Astrocyte of the spinal cord (primary cell): ENCODE data around the gene PIGQ.

Experiments used
- DNase-seq: peaks from one replicate; pipeline ENCODE4 v3.0.0; 2011; ENCODE audit warnings: low read depth, low spot score
- H3K4me3 ChIP-seq: 2 replicates; pipeline ENCODE4 v1.5.1; 2011; ENCODE audit warnings: low read depth, mild to moderate bottlenecking, low read length, moderate library complexity
- in situ Hi-C: cut with HindIII; loops from 2 replicates; pipeline ENCODE4 v1.10.0; 2017; ENCODE audit warnings: low sequenced_read_pairs
- TF ChIP-seq, protein P1 (sequence below): IDR thresholded peaks from 2 replicates; pipeline ENCODE4 v1.5.1; 2012; ENCODE audit warnings: low read depth, mild to moderate bottlenecking, low read length, inconsistent platforms

The PIGQ gene

DNA sequence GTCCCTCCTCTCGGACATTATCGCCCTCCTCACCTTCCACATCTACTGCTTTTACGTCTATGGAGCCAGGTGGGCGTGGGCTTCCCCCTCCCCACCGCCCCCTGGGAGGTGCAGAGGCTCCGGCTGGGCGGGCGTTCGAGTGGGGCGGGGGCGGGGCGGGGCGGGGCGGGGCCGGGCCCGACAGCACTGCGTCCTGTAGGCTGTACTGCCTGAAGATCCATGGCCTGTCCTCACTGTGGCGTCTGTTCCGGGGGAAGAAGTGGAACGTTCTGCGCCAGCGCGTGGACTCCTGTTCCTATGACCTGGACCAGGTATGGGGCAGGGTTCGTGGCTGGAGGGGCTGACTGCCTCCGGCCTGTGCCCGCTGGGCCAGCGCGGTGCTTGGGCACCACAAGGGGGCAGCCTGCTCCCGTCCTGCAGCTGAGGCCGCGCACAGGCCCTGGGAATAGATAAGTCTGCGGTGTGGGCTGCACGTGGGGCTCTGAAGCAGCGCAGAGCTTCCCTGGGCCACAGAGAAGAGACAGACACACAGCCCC, 9.2 kb downstream of the PIGQ start:
- TF ChIP-seq, protein P1, sequence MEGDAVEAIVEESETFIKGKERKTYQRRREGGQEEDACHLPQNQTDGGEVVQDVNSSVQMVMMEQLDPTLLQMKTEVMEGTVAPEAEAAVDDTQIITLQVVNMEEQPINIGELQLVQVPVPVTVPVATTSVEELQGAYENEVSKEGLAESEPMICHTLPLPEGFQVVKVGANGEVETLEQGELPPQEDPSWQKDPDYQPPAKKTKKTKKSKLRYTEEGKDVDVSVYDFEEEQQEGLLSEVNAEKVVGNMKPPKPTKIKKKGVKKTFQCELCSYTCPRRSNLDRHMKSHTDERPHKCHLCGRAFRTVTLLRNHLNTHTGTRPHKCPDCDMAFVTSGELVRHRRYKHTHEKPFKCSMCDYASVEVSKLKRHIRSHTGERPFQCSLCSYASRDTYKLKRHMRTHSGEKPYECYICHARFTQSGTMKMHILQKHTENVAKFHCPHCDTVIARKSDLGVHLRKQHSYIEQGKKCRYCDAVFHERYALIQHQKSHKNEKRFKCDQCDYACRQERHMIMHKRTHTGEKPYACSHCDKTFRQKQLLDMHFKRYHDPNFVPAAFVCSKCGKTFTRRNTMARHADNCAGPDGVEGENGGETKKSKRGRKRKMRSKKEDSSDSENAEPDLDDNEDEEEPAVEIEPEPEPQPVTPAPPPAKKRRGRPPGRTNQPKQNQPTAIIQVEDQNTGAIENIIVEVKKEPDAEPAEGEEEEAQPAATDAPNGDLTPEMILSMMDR = peak; percentile 92
- peak; percentile 71 for DNase-seq
- in situ Hi-C loops = no loop called here
- no peak overlapping the region for H3K4me3 ChIP-seq

DNA sequence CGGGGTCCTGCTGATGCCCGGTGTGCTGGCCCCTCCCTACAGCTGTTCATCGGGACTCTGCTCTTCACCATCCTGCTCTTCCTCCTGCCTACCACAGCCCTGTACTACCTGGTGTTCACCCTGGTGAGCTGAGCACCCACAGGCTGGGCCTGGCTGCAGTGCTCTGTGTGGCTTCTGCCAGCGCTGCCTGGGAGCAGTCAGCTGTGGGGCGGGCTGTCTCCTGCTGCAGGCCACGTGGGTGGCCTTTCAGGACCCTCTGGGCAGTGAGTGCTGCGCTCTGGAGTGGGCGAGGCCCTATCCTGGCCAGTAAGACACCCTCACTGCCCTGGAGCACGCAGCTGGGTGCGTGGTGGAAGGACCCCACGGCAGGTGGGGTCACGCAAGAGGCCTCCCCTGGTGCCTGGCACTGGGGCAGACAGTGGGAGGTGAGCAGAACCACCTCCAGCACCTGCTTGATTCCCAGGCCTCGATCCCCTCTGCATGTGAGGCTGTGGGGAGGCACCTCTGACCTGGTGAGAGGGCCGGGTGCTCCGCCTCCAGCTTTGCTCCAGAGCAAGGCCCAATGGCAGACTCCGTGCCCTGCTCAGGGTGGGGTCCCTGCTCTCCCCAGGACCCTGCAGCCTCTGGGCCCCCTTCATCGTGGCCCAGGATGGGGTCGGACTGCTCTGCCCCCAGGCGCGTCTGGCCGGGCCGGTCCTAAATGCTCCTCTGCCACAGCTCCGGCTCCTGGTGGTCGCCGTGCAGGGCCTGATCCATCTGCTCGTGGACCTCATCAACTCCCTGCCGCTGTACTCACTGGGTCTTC, 10.6 kb downstream of the PIGQ start:
- H3K4me3 ChIP-seq = no peak overlapping the region
- no peak for DNase-seq
- in situ Hi-C loops = no loop called here
- TF ChIP-seq, protein P1 = no peak

DNA sequence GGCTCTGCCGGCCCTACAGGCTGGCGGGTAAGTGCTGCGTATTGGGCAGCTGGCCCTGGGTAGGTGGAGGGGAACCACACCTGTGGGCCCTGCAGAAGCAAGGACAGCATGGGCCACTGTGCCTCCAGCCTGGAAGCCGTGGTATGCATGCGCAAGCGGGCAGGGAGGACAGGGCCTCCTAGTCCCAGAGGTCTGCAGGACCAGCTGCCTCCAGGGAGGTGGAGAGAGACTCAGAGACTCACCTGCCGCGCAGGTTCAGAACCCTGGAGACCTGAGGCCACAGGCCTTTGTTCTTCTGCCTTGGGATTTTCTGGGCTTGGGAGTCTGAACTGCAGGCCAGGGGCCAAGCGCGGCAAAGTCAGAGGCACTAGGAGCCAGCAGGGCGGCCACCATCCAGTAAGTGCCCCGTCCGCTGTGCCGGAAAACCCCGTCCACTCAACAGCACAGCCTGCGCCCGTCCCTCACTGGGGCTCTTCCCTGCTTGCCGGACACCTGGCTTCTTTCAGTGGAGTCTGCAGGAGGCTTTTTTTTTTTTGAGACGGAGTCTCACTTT, 11.3 kb downstream of the PIGQ start:
- no peak for DNase-seq
- TF ChIP-seq, protein P1 = no peak
- H3K4me3 ChIP-seq = no peak overlapping the region
- in situ Hi-C loops = no loop called here

DNA sequence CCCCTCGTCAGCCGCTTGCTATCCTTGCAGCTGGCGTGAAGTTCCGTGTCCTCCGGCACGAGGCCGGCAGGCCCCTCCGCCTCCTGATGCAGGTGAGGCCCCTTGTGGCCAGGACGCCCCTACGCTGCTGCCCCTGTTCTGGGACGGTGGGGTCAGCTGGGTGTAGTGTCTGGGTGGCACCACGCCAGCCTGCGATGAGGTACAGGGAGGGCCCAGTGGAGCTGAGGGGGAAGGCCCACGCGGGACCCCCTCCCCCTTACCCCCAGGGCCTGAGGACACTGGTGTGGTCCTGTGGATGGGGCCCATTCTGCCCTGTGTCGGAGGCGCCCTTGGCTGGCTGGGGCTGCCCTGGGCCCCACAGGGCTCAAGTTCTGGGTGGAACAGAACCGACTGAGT, 12.4 kb downstream of the PIGQ start:
- DNase-seq = no peak
- TF ChIP-seq, protein P1 = no peak
- in situ Hi-C loops = no loop called here
- no peak overlapping the region for H3K4me3 ChIP-seq

DNA sequence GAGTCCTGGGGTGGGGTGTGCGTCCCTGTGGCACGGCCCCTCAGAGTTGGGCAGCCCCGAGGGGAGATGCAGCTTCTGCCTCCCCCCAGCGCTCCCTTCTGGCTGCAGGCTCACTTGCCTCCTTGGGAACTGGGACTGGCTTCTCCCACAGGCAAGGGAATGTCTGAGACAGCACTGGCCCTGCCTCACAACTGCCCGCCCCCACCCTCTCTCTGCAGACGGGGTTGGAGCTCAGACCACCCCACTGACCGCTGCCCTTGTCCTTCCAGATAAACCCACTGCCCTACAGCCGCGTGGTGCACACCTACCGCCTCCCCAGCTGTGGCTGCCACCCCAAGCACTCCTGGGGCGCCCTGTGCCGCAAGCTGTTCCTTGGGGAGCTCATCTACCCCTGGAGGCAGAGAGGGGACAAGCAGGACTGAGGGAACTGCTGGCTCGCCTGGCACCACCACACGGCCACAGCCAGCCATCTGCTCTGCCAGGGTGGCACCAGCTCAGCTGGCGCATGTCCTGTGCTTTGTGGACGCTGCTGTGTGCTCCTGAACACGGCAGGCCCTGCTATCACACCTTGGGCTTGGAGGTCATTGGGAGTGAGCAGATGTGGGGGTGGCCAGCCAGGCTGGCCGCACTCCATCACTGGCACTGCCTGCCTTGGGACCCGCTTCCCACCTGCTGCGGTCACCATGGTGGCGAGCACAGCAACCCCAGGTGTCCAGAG, 13.0 kb downstream of the PIGQ start:
- no peak overlapping the region for H3K4me3 ChIP-seq
- in situ Hi-C loops = no loop called here
- DNase-seq = no peak
- TF ChIP-seq, protein P1 = no peak

DNA sequence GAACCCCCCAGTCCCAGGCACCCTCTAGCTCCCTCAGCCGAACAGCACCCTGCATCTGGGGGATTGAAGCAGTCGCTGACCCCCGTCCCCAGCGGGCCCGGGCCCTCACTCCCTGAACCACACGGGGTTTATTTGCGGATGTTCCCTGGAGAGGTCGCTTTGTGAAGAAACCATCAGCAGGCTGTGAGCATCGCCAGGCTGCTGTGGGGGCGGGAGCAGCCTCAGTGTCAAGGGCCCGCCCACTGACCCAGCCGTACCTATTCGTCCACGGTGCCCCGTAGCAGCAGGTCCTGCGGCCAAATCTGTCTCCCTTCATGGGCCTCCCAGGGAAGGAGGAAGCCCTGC, 13.7 kb downstream of the PIGQ start:
- no peak for DNase-seq
- TF ChIP-seq, protein P1 = no peak
- in situ Hi-C loops = no loop called here
- H3K4me3 ChIP-seq = no peak overlapping the region
